H1 (cell line): ENCODE measurements around the gene AKT1S1. TPM values are rescaled to one million over a fixed set of nuclear protein-coding genes. Genes with fewer than 3 reads are reported as not detected.

ENCODE experiments used
- CTCF ChIA-PET: fragments of 300-600 bp; sonication (Branson Sonifier 250); formaldehyde crosslinking; loops from one replicate; lab custom pipeline; 2021; ENCODE audit not compliant: partially characterized antibody; lab: Charles Lee
- POLR2A ChIA-PET: fragments of 300-600 bp; sonication (Branson Sonifier 250); formaldehyde crosslinking; loops from one replicate; lab custom pipeline; 2021; ENCODE audit warnings: inconsistent platforms; ENCODE audit not compliant: partially characterized antibody; lab: Charles Lee
- DNase-seq, 2 experiments: peaks; one replicate each; pipeline versions ENCODE4 v3.0.0 to v3.0.0-alpha.2; 2010 to 2022; ENCODE audit warnings: low spot score in 2 of 2, low read depth in 1 of 2, mixed read lengths in 1 of 2
- FAIRE-seq: peaks from 2 replicates; lab custom pipeline; 2011; peaks lifted over from hg19 to GRCh38; lab: Jason Lieb, UNC
- H2AFZ ChIP-seq: 2 replicates; pipeline ENCODE4 v1.8.1; 2012; ENCODE audit warnings: low read length, inconsistent platforms
- H2AK5ac ChIP-seq: 2 replicates; pipeline ENCODE4 v1.6.1; 2013; ENCODE audit warnings: low read depth, low read length
- H2BK120ac ChIP-seq: replicated peaks from 2 replicates; pipeline ENCODE3; 2013; ENCODE audit warnings: low read depth, low read length, inconsistent platforms
- H2BK12ac ChIP-seq: 2 replicates; pipeline ENCODE4 v1.6.1; 2013; ENCODE audit warnings: low read depth, low read length
- H2BK15ac ChIP-seq: 2 replicates; pipeline ENCODE4 v1.6.1; 2013; ENCODE audit warnings: low read length
- H2BK20ac ChIP-seq: 2 replicates; pipeline ENCODE4 v1.6.1; 2013; ENCODE audit warnings: low read length
- H2BK5ac ChIP-seq: 2 replicates; pipeline ENCODE4 v1.6.1; 2013; ENCODE audit warnings: low read depth, low read length
- H3K14ac ChIP-seq: 2 replicates; pipeline ENCODE4 v1.6.1; 2013; ENCODE audit warnings: inconsistent platforms; ENCODE audit not compliant: insufficient read length
- H3K18ac ChIP-seq: 2 replicates; pipeline ENCODE4 v1.6.1; 2013; ENCODE audit warnings: low read length; ENCODE audit errors: extremely low read depth
- H3K23ac ChIP-seq: 2 replicates; pipeline ENCODE4 v1.6.1; 2013; ENCODE audit warnings: inconsistent platforms; ENCODE audit not compliant: insufficient read length
- H3K23me2 ChIP-seq: 2 replicates; pipeline ENCODE4 v1.6.1; 2013; ENCODE audit warnings: low read depth, low read length
- H3K27ac ChIP-seq: 2 replicates; pipeline ENCODE4 v1.6.1; 2011; ENCODE audit warnings: low read depth, low read length, inconsistent platforms
- H3K27me3 ChIP-seq, 4 experiments: replicated peaks in 1 of 4; 1 replicate in 1 of 4; 2 replicates in 3 of 4; pipeline versions ENCODE4 v1.6.1 to v1.8.1; 2011 to 2013; ENCODE audit warnings: low read length in 3 of 4, mild to moderate bottlenecking in 3 of 4, inconsistent platforms in 2 of 4, mixed read lengths in 2 of 4, moderate library complexity in 1 of 4; ENCODE audit not compliant: control insufficient read depth in 3 of 4, insufficient read depth in 3 of 4; ENCODE audit errors: extremely low read depth in 1 of 4
- H3K36me3 ChIP-seq, 4 experiments: 2 replicates each; pipeline versions ENCODE4 v1.6.1 to v1.8.1; 2011 to 2013; ENCODE audit warnings: mild to moderate bottlenecking in 4 of 4, low read length in 3 of 4, moderate library complexity in 2 of 4, control low read depth in 1 of 4, inconsistent platforms in 1 of 4; ENCODE audit not compliant: insufficient read depth in 4 of 4, control insufficient read depth in 2 of 4
- H3K4ac ChIP-seq: replicated peaks from 2 replicates; pipeline ENCODE3; 2013; ENCODE audit warnings: low read length, low read depth, mixed read lengths, inconsistent platforms; ENCODE audit not compliant: insufficient read length
- H3K4me1 ChIP-seq, 4 experiments: replicated peaks in 1 of 4; 1 replicate in 1 of 4; 2 replicates in 3 of 4; pipeline versions ENCODE4 v1.6.1 to v1.8.1; 2011 to 2013; ENCODE audit warnings: low read length in 3 of 4, inconsistent platforms in 2 of 4, mixed read lengths in 1 of 4; ENCODE audit not compliant: insufficient read depth in 4 of 4, control insufficient read depth in 3 of 4
- H3K4me2 ChIP-seq, 2 experiments: 2 replicates each; pipeline versions ENCODE4 v1.6.1 to v1.8.1; 2011 to 2013; ENCODE audit warnings: low read depth in 2 of 2, low read length in 2 of 2, control low read depth in 1 of 2, inconsistent platforms in 1 of 2, mild to moderate bottlenecking in 1 of 2; ENCODE audit not compliant: insufficient read depth in 1 of 2
- H3K4me3 ChIP-seq, 4 experiments: fragments of 200-600, 300-600 bp in 1 of 4; sonication (generic), shearing (Covaris generic), sonication (Bioruptor Twin) in 1 of 4; 2 replicates each; pipeline versions ENCODE4 v1.5.1 to v1.8.1; 2011 to 2016; ENCODE audit warnings: low read length in 4 of 4, low read depth in 3 of 4, control low read depth in 2 of 4, inconsistent platforms in 2 of 4, mild to moderate bottlenecking in 2 of 4, mixed read lengths in 1 of 4, moderate library complexity in 1 of 4; ENCODE audit not compliant: insufficient read depth in 2 of 4; ENCODE audit errors: extremely low read depth in 1 of 4
- H3K56ac ChIP-seq: replicated peaks from 2 replicates; pipeline ENCODE3; 2013; ENCODE audit warnings: low read depth, mild to moderate bottlenecking, mixed read lengths, low read length, inconsistent platforms; ENCODE audit not compliant: insufficient read length
- H3K79me1 ChIP-seq: 2 replicates; pipeline ENCODE4 v1.6.1; 2013; ENCODE audit warnings: low read depth, low read length, control low read depth
- H3K79me2 ChIP-seq, 2 experiments: 2 replicates each; pipeline versions ENCODE4 v1.6.1 to v1.8.1; 2012 to 2013; ENCODE audit warnings: low read length in 2 of 2, mild to moderate bottlenecking in 2 of 2, inconsistent platforms in 1 of 2; ENCODE audit not compliant: insufficient read depth in 2 of 2, control insufficient read depth in 1 of 2
- H3K9ac ChIP-seq, 4 experiments: replicated peaks in 1 of 4; 1 replicate in 1 of 4; 2 replicates in 3 of 4; pipeline versions ENCODE4 v1.6.1 to v1.8.1; 2011 to 2013; ENCODE audit warnings: low read depth in 3 of 4, low read length in 3 of 4, control low read depth in 2 of 4, mild to moderate bottlenecking in 2 of 4, moderate library complexity in 2 of 4, inconsistent platforms in 1 of 4; ENCODE audit errors: extremely low read depth in 1 of 4
- H3K9me3 ChIP-seq, 2 experiments: 2 replicates each; pipeline versions ENCODE4 v1.6.1 to v1.8.1; 2012 to 2013; ENCODE audit warnings: mild to moderate bottlenecking in 2 of 2, moderate library complexity in 2 of 2, control low read depth in 1 of 2, inconsistent platforms in 1 of 2, low read depth in 1 of 2, low read length in 1 of 2, mixed read lengths in 1 of 2; ENCODE audit not compliant: insufficient read depth in 2 of 2
- H4K20me1 ChIP-seq, 2 experiments: replicated peaks in 1 of 2; 2 replicates each; pipeline versions ENCODE3 to v1.8.1; 2011 to 2013; ENCODE audit warnings: inconsistent platforms in 2 of 2, low read length in 2 of 2, mild to moderate bottlenecking in 1 of 2; ENCODE audit not compliant: insufficient read depth in 2 of 2, control insufficient read depth in 1 of 2
- H4K5ac ChIP-seq: 2 replicates; pipeline ENCODE4 v1.6.1; 2013; ENCODE audit warnings: low read length, low read depth, mixed read lengths, inconsistent platforms; ENCODE audit not compliant: insufficient read length
- H4K8ac ChIP-seq: 2 replicates; pipeline ENCODE4 v1.8.0; 2013; ENCODE audit warnings: mild to moderate bottlenecking, moderate library complexity, low read length, inconsistent platforms; ENCODE audit not compliant: insufficient read depth; ENCODE audit errors: extremely low read depth
- H4K91ac ChIP-seq: replicated peaks from 2 replicates; pipeline ENCODE3; 2013; ENCODE audit warnings: low read length, mixed read lengths, inconsistent platforms; ENCODE audit not compliant: insufficient read length
- NANOG ChIP-seq: IDR thresholded peaks from 2 replicates; pipeline ENCODE4 v1.6.1; 2011; ENCODE audit warnings: low read length, low read depth, mild to moderate bottlenecking, inconsistent platforms; ENCODE audit not compliant: insufficient read depth, poor library complexity, severe bottlenecking
- WGBS, 2 experiments: shearing (Covaris generic) in 1 of 2; methylation state at CpG; one replicate each; pipeline versions ENCODE4 v1.1.6 to v1.1.7; 2013 to 2015; ENCODE audit warnings: low lambda C conversion rate in 2 of 2, mixed read lengths in 2 of 2, inconsistent platforms in 1 of 2, low coverage in 1 of 2, missing lambda C conversion rate in 1 of 2; ENCODE audit not compliant: insufficient replicate concordance in 2 of 2, insufficient coverage in 1 of 2, insufficient read length in 1 of 2; ENCODE audit errors: extremely low coverage in 1 of 2, missing lambda C conversion rate in 1 of 2; 5-methylcytosine and 5-hydroxymethylcytosine counted together
- polyA plus RNA-seq, 7 experiments: library from polyadenylated mRNA; depleted of rRNA in 3 of 7; stranded (reverse) in 5 of 7; unstranded in 2 of 7; fragments of >200 nt in 5 of 7; fragments of 200-250 nt in 2 of 7; gene quantifications; 1 replicate in 5 of 7; 2 replicates in 1 of 7; 4 replicates in 1 of 7; pipeline versions ENCODE4 v1.2.1 to v1.2.3, GENCODE V29; 2011 to 2013; ENCODE audit warnings: missing spikeins in 2 of 7, mixed read lengths in 2 of 7
- total RNA-seq: library from RNA; stranded (reverse); fragmentation: NEBNext Ultra II Directional; extraction: Animal tissue kit (Norgen Biotek cat#: 25700); gene quantifications from 2 replicates; pipeline ENCODE4 v1.2.1, GENCODE V29; 2021

AKT1S1 gene
- total and polyA plus RNA-seq, 2 of the 8 experiments (the other 6 are each of a cell fraction or from before 2014, with no cell fraction given), result 40.7 to 45.9 TPM

- peaks cover 1% of the 10 kb centered on the region in 2 experiments for H4K20me1 ChIP-seq
- H3K56ac ChIP-seq, result no peak overlapping the region
- H3K23ac ChIP-seq, result no peak overlapping the region
- H3K4me3 ChIP-seq, result no peak overlapping the region
- no peak overlapping the region for H3K14ac ChIP-seq
- no peak overlapping the region for H2BK20ac ChIP-seq
- no peak overlapping the region for H2AFZ ChIP-seq
- no peak overlapping the region for H3K9ac ChIP-seq
- peaks cover 0 to 10% (median 0%) of the 10 kb centered on the region in 4 experiments; a peak in 2 of 8 replicates for H3K36me3 ChIP-seq
- peaks cover 2% of the 10 kb centered on the region; the same call in 1 of the 2 replicates for H3K23me2 ChIP-seq
- H3K27me3 ChIP-seq, result peaks cover 0 to 11% (median 6%) of the 10 kb centered on the region in 4 experiments; a peak in 4 of 7 replicates
- H3K4me2 ChIP-seq, result no peak overlapping the region
- POLR2A ChIA-PET, result interaction anchor here (1.0 to 9.5 kb wide), 8 partner anchors 12 to 36 kb away, joined by 3 to 82 read pairs (median 4); partner anchors contain the start of genes AKT1S1, ATF5, NUP62 and TBC1D17
- peaks cover 0 to 15% (median 8%) of the 10 kb centered on the region in 4 experiments; a peak in 5 of 7 replicates for H3K4me1 ChIP-seq
- FAIRE-seq (no peak), DNase-seq (no peak)
- no peak overlapping the region for H4K91ac ChIP-seq
- no peak overlapping the region for H4K5ac ChIP-seq
- no peak for TF ChIP-seq NANOG
- no peak overlapping the region for H2BK120ac ChIP-seq
- H3K27ac ChIP-seq, result no peak overlapping the region
- H2BK5ac ChIP-seq, result no peak overlapping the region
- CTCF ChIA-PET, result interaction anchor here (1.1 to 1.9 kb wide), 2 partner anchors 21 to 30 kb away, joined by 3 to 7 read pairs; no protein-coding TSS in a partner anchor
- H3K9me3 ChIP-seq, result peaks cover 0 to 10% of the 10 kb centered on the region in 2 experiments; a peak in 3 of 4 replicates
- WGBS, 2 experiments, result 63% methylated on average over 1 of the region's 1 CpG; no CpG with 5 or more reads in 1 of the 2 experiments
- H3K79me1 ChIP-seq, result no peaks in the 10 kb centered on the region
- 0 out of 2 replicates have a peak overlapping the region, but pooled peaks have one; percentile 81 for H2BK15ac ChIP-seq
- H4K8ac ChIP-seq, result no peak overlapping the region
- no peaks in the 10 kb centered on the region for H3K79me2 ChIP-seq
- H2BK12ac ChIP-seq, result peak overlapping the region; percentile 80; the same call in 1 of the 2 replicates
- no peak overlapping the region for H3K18ac ChIP-seq
- no peak overlapping the region for H3K4ac ChIP-seq
- H2AK5ac ChIP-seq, result no peak overlapping the region
These were observed 15.6 kb upstream of the AKT1S1 start for GRCh38 chr19:49892716-49893115.
